ENCODE measurements around the gene TCN2.
"Not testable (repeated sequence)": the region's sequence is repeated elsewhere in the genome, so short reads cannot be mapped to it uniquely, and the experiment has no call there.

Gene TCN2

GRCh38 chr22:30574997-30575671 lies 31.8 kb upstream of the TCN2 start:
- DNase-seq (ENCODE audit: insufficient read length, low spot score): no peak
- no peak for FAIRE-seq

GRCh38 chr22:30575859-30576258 lies 31.1 kb upstream of the TCN2 start:
- FAIRE-seq (no peak), DNase-seq (ENCODE audit: insufficient read length, low spot score) (no peak)

- FAIRE-seq: no peak
- DNase-seq (ENCODE audit: insufficient read length, low spot score): no peak
Observed at GRCh38 chr22:30578481-30578880, 28.5 kb upstream of the TCN2 start.

- no peak for DNase-seq (ENCODE audit: insufficient read length, low spot score)
- no peak for FAIRE-seq
Observed at GRCh38 chr22:30580896-30581295, 26.1 kb upstream of the TCN2 start.

GRCh38 chr22:30582051-30582450 lies 24.9 kb upstream of the TCN2 start:
- DNase-seq (ENCODE audit: insufficient read length, low spot score): no peak
- FAIRE-seq: no peak

GRCh38 chr22:30582788-30583545 lies 24.0 kb upstream of the TCN2 start:
- no peak for DNase-seq (ENCODE audit: insufficient read length, low spot score)
- FAIRE-seq: no peak

GRCh38 chr22:30584441-30584840 lies 22.5 kb upstream of the TCN2 start:
- FAIRE-seq (no peak), DNase-seq (ENCODE audit: insufficient read length, low spot score) (no peak)

- FAIRE-seq: no peak
- no peak for DNase-seq (ENCODE audit: insufficient read length, low spot score)
Observed at GRCh38 chr22:30586414-30586813, 20.6 kb upstream of the TCN2 start.

GRCh38 chr22:30591191-30591587 lies 15.8 kb upstream of the TCN2 start:
- FAIRE-seq: no peak
- no peak for DNase-seq (ENCODE audit: insufficient read length, low spot score)

GRCh38 chr22:30591588-30592359 lies 15.2 kb upstream of the TCN2 start, which contains the start of gene PES1:
Gene PES1, minus strand, starts transcription at chr22:30591910. Its CDS starts 77 bp downstream, at chr22:30591833.
- FAIRE-seq: peak; percentile 92

GRCh38 chr22:30592360-30592713 lies 14.6 kb upstream of the TCN2 start:
- DNase-seq (ENCODE audit: insufficient read length, low spot score); FAIRE-seq: not testable (repeated sequence)

More at GRCh38 chr22:30591588-30592359, 15.2 kb upstream of the TCN2 start, which contains the start of gene PES1:
- peak; percentile 89 for DNase-seq (ENCODE audit: insufficient read length, low spot score)

- FAIRE-seq: no peak
- DNase-seq (ENCODE audit: insufficient read length, low spot score): no peak
Observed at GRCh38 chr22:30596199-30596598, 10.8 kb upstream of the TCN2 start.

GRCh38 chr22:30596886-30597285 lies 10.1 kb upstream of the TCN2 start:
- FAIRE-seq: no peak
- no peak for DNase-seq (ENCODE audit: insufficient read length, low spot score)

- DNase-seq (ENCODE audit: insufficient read length, low spot score) (no peak), FAIRE-seq (no peak)
Observed at GRCh38 chr22:30598986-30599385, 8.0 kb upstream of the TCN2 start.

- FAIRE-seq (no peak), DNase-seq (ENCODE audit: insufficient read length, low spot score) (no peak)
Observed at GRCh38 chr22:30600921-30601320, 6.1 kb upstream of the TCN2 start.

- no peak for FAIRE-seq
- no peak for DNase-seq (ENCODE audit: insufficient read length, low spot score)
Observed at GRCh38 chr22:30601464-30601863, 5.5 kb upstream of the TCN2 start.

GRCh38 chr22:30602049-30602448 lies 4.9 kb upstream of the TCN2 start:
- no peak for DNase-seq (ENCODE audit: insufficient read length, low spot score)
- FAIRE-seq: no peak

- DNase-seq (ENCODE audit: insufficient read length, low spot score) (no peak), FAIRE-seq (no peak)
Observed at GRCh38 chr22:30603801-30604200, 3.2 kb upstream of the TCN2 start.

- no peak for FAIRE-seq
- DNase-seq (ENCODE audit: insufficient read length, low spot score): no peak
Observed at GRCh38 chr22:30604723-30605122, 2.3 kb upstream of the TCN2 start.

GRCh38 chr22:30605449-30606110 lies 1.4 kb upstream of the TCN2 start:
- peak; percentile 32 for DNase-seq (ENCODE audit: insufficient read length, low spot score)
- FAIRE-seq: no peak

Data from HTR-8/SVneo (cell line).